ENCODE measurements around the gene BTG2. TPM values are rescaled to one million over a fixed set of nuclear protein-coding genes. Genes with fewer than 3 reads are reported as not detected.

The BTG2 gene
- 7.2 and 10.0 TPM in 2 replicates for total RNA-seq (2014; rRNA removed; shearing (Covaris generic))

GRCh38 chr1:203304919-203305808 lies at the start of gene BTG2:
Gene BTG2 (plus strand): TSS chr1:203305519. CDS start chr1:203305607, 88 bp downstream.

DNA sequence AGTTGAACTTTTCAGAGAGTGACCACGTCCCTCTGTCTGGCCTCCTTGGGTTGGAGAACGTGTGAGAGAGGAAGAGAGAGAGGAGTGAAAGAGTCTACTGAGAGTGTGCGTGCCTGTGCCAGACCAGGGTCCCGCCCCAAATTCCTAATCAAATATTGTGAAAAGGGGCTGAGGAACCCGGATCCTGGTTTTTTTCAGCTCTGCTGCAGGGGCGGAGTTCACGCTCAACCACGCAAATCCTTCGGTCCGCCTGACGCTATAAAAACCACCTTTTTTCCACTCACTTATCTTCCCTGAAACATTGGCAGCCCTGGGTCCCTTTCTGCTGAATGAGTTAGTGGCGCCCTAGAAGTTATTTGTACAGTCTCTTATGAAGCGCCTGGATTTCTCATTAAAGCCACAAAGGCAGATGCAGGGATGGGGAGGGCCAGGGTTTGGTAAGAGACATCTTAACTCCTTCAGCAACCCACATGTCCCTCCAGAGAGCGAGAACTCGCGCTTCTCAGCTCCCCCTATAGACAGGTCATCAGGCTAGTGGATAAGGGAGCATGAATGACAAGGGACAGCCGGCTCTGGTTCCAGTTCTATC lies 45.8 kb downstream of the BTG2 start, which contains the start of gene FMOD:
FMOD (minus strand) TSS at position 86 of the 589 bp plus-strand sequence. CDS start 2,852 bp downstream, outside the sequence.

Small RNA genes within 50 kb of the gene (small RNA-seq; reads per million reads assigned to genes)
- gene AL359837.1 (not detected), gene RNU6-487P (not detected)

Other genes starting within 250 kb of the BTG2 start
- not detected in 2 replicates for gene MYOG, start 219.5 kb upstream of the BTG2 start, total RNA-seq (2014; rRNA removed; shearing (Covaris generic))
- 5.5 and 7.1 TPM in 2 replicates for gene ADORA1, start 177.8 kb upstream of the BTG2 start, total RNA-seq (2014; rRNA removed; shearing (Covaris generic))
- not detected in 2 replicates for gene MYBPH, start 129.7 kb upstream of the BTG2 start, total RNA-seq (2014; rRNA removed; shearing (Covaris generic))
- gene CHI3L1, start 118.8 kb upstream of the BTG2 start, total RNA-seq (2014; rRNA removed; shearing (Covaris generic)): not detected in 2 replicates
- gene CHIT1, start 75.8 kb upstream of the BTG2 start, total RNA-seq (2014; rRNA removed; shearing (Covaris generic)): 0.03 TPM in 1 of 2 replicates, not detected in the other
- not detected in 2 replicates for gene FMOD, start 45.6 kb downstream of the BTG2 start, total RNA-seq (2014; rRNA removed; shearing (Covaris generic))
- not detected in 2 replicates for gene PRELP, start 170.3 kb downstream of the BTG2 start, total RNA-seq (2014; rRNA removed; shearing (Covaris generic))
- not detected in 2 replicates for gene OPTC, start 188.6 kb downstream of the BTG2 start, total RNA-seq (2014; rRNA removed; shearing (Covaris generic))

All from A375 (cell line).